Measurements from ENCODE around the gene ERCC5. TPM values are rescaled to one million over a fixed set of nuclear protein-coding genes. Genes with fewer than 3 reads are reported as not detected.

Gene ERCC5
- total RNA-seq, 2 donors from 2014 or later: 38.2 to 40.0 TPM

GRCh38 chr13:102900193-102900608 is 54.4 kb downstream of the ERCC5 start:
- no peaks in the 10 kb centered on the region for H3K27me3 ChIP-seq
- no peak for DNase-seq (ENCODE audit: low spot score)
- H3K27ac ChIP-seq: no peak overlapping the region
- H3K9me3 ChIP-seq: no peaks in the 10 kb centered on the region
- H3K36me3 ChIP-seq: no peaks in the 10 kb centered on the region
- peaks cover 0 to 7% of the 10 kb centered on the region in 2 donors for H3K4me1 ChIP-seq
- H3K4me3 ChIP-seq: no peak overlapping the region
- TF ChIP-seq CTCF (IDR thresholded peaks at IDR 0.05): no peak

DNA sequence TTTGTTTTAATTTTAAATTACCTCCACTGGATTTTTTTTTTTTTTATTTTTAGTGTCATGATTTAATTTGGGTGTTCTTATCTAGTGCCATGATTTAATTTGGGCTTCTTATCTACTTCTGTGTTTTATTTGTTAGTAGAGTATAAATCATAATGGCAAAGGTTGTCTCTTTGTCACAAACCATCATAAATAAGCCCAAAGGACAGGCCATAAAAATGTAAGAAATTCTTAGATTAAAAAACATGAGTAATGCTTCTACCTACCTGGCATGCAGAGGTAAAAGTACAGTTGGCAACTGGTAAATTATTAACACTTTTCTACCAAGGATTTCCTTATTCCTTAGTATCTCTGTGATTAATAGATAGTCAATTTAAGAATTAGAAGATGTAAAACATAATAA is 55.2 kb downstream of the ERCC5 start:
- no peak overlapping the region for H3K27ac ChIP-seq
- TF ChIP-seq CTCF (IDR thresholded peaks at IDR 0.05): no peak
- H3K9me3 ChIP-seq: no peaks in the 10 kb centered on the region
- H3K36me3 ChIP-seq: no peaks in the 10 kb centered on the region
- H3K4me3 ChIP-seq: no peak overlapping the region
- H3K4me1 ChIP-seq: peaks cover 0 to 7% of the 10 kb centered on the region in 2 donors
- no peaks in the 10 kb centered on the region for H3K27me3 ChIP-seq
- DNase-seq (ENCODE audit: low spot score): no peak

DNA sequence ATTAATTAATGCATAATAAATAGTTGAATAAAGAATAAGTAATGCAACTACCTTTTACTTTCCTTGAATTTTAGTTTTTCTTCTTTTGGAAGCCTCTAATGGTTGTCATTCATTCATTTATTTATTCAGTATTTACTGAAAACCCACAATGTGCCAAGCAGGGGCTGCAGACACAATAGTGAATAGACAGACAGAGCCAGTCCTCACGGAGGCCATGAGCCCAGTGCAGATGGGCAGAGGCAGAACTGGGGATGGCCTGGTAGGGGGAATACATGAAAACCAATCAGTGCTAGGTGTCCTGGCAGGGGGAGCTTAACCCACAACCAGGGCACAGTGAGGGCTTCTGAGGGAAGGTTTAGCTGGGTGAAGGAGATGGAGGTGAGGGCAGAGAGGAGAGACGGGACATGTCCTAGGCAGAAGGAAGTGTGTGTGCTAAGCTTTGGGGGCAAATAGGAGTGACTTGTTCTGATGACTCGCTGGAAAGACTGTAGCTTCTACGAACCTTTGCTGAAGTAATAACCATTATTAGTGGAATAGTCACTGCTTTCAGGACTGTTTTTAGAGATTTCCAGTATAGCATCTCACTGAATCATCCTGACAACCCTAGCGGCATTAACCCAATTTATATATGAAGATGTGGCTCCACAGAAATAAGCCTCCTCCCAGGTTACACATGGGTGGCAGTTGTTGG is 55.9 kb downstream of the ERCC5 start:
- no peak for TF ChIP-seq CTCF (IDR thresholded peaks at IDR 0.05)
- Histone ChIP-seq H3K9me3 (no peaks in the 10 kb centered on the region), H3K27ac (no peak overlapping the region)

GRCh38 chr13:102902789-102903347 is 57.0 kb downstream of the ERCC5 start:
- Histone ChIP-seq H3K27me3 (no peaks in the 10 kb centered on the region), H3K9me3 (no peaks in the 10 kb centered on the region), H3K27ac (no peak overlapping the region), H3K4me1 (peaks cover 0 to 5% of the 10 kb centered on the region in 2 donors), H3K4me3 (no peak overlapping the region), H3K36me3 (no peaks in the 10 kb centered on the region)
- DNase-seq (ENCODE audit: low spot score): no peak
- TF ChIP-seq CTCF (IDR thresholded peaks at IDR 0.05): no peak

More for the DNA sequence above, 55.9 kb downstream of the ERCC5 start:
- H3K4me1 ChIP-seq: peaks cover 0 to 7% of the 10 kb centered on the region in 2 donors
- DNase-seq (ENCODE audit: low spot score): no peak
- H3K27me3 ChIP-seq: no peaks in the 10 kb centered on the region
- H3K4me3 ChIP-seq: no peak overlapping the region
- H3K36me3 ChIP-seq: no peaks in the 10 kb centered on the region

DNA sequence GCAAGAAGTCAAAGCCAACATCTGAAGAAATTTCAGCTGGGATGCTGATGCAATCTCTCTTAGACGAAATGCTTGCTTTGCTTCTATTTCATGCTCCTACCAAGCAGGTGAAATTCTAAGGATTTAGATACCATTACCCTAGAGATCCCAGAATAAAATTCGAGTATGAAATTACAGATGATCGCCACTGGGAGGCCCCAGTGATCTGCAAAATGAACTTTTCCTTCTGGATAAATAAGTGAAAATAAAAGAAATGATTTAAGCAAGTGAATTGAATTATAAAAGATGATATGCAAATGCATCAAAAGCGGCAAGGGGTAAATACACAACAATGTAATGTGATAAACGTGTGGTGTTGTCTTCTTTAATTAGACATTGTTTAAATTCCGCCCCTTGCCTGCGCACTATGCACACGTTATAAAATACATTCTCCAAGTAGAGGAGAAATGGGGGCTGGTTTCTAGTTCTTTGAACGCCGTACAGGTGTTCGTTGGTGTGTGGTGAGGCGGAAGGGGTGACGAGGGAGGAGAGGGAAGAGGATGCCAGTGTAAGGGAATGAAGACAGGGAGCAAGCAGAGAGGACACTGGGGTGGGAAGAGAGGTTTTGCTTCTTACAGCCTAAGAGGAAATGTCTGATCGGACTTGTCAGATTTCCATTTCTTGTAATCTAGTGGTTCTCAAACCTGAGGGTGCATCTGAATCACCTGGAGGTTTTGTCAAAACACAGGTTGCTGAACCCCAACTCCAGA is 58.0 kb downstream of the ERCC5 start:
- H3K36me3 ChIP-seq: no peaks in the 10 kb centered on the region
- peak in 1 of 2 donors; percentile 30 for TF ChIP-seq CTCF (IDR thresholded peaks at IDR 0.05)
- DNase-seq (ENCODE audit: low spot score): no peak
- H3K27me3 ChIP-seq: no peaks in the 10 kb centered on the region
- no peak overlapping the region for H3K4me3 ChIP-seq
- H3K9me3 ChIP-seq: no peaks in the 10 kb centered on the region
- H3K4me1 ChIP-seq: no peaks in the 10 kb centered on the region
- H3K27ac ChIP-seq: no peak overlapping the region

Measured in right atrium auricular region (tissue), 2 donors.